GM13976 (cell line): ENCODE measurements around the gene RALY.

Experiments
- DNase-seq: peaks from one replicate; pipeline ENCODE4 v3.0.0; 2012; ENCODE audit warnings: low spot score
- CTCF ChIP-seq: IDR thresholded peaks from 2 replicates; pipeline ENCODE4 v1.5.1; 2012; ENCODE audit warnings: borderline replicate concordance, mild to moderate bottlenecking; ENCODE audit not compliant: insufficient read depth; ENCODE audit errors: extremely low read depth, missing control alignments, control extremely low read depth
- in situ Hi-C: fragments of 300-500 bp; cut with MboI; formaldehyde crosslinking; loops from one replicate; pipeline ENCODE4 v1.12.0; 2022; ENCODE audit warnings: low sequenced_read_pairs, mixed read lengths, inconsistent platforms; ENCODE audit not compliant: unreplicated experiment

Gene RALY

GRCh38 chr20:33954504-33954903 lies 39.2 kb upstream of the RALY start:
- no peak for TF ChIP-seq CTCF
- in situ Hi-C loops, result no loop called here
- DNase-seq, result no peak

- in situ Hi-C loops, result no loop called here
- TF ChIP-seq CTCF, result no peak
These were observed 30.0 kb upstream of the RALY start for GRCh38 chr20:33963751-33964150.

GRCh38 chr20:33964441-33964840 lies 29.3 kb upstream of the RALY start:
- in situ Hi-C loops, result no loop called here
- DNase-seq, result no peak
- TF ChIP-seq CTCF, result no peak

More at GRCh38 chr20:33963751-33964150, 30.0 kb upstream of the RALY start:
- no peak for DNase-seq

GRCh38 chr20:33967126-33967525 lies 26.6 kb upstream of the RALY start:
- TF ChIP-seq CTCF, result no peak
- DNase-seq, result no peak
- in situ Hi-C loops, result no loop called here

- DNase-seq, result no peak
- in situ Hi-C loops, result no loop called here
These were observed 24.1 kb upstream of the RALY start for GRCh38 chr20:33969563-33969962.

GRCh38 chr20:33970229-33970628 lies 23.5 kb upstream of the RALY start:
- TF ChIP-seq CTCF, result no peak
- in situ Hi-C loops, result no loop called here
- DNase-seq, result no peak

More at GRCh38 chr20:33969563-33969962, 24.1 kb upstream of the RALY start:
- TF ChIP-seq CTCF, result no peak
